Stimulated activated CD4-positive, alpha-beta T cell treated with anti-CD3 and anti-CD28 coated beads, Interleukin-4, amount 100 ng/mL, for 4 hours (primary cell): ENCODE measurements around the gene AGPAT3.
A peak's percentile ranks its signal among the peaks of the same experiment; 100 is the strongest.

Experiments
- DNase-seq, 2 experiments: peaks; one replicate each; pipeline ENCODE4 v3.0.0-alpha.2; 2020

The AGPAT3 gene

GRCh38 chr21:43866260-43866629, 1.2 kb downstream of the AGPAT3 start:
- DNase-seq: peak; percentile 35 to 58

DNA sequence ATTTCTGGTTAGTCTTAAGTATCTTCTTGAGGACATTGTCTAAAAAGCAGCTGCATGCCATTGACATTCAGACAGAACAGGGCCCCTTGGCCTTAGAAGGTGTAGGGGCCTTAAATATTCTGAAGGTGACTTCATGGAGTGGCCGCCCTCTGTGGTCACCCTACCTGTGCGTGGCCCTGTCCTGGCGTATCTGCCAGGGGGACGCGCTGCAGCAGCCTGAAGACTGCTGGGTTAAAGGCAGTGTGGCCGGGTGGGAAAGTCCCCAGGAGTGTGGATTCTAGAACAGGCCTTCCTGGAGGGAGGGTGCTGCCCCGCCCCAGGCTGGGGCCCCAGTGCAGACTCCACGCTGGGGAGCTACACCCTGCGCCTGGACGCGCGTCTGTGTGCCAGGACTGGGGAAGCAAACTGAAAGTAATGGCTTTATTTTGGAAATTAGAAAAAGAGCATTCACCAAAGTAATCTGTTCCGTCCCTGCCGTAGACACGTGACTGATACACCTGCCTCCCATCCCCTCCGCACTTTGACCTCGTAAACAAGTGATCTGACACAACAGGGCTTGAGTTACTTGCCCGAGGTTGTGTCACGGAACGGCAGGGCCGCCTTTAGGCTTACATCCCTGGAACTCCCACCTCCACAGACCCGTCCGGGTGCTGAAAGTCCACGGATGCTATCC, 1.8 kb downstream of the AGPAT3 start:
- peak; percentile 44 to 53 for DNase-seq

GRCh38 chr21:43867332-43867703, 2.3 kb downstream of the AGPAT3 start:
- no peak for DNase-seq

DNA sequence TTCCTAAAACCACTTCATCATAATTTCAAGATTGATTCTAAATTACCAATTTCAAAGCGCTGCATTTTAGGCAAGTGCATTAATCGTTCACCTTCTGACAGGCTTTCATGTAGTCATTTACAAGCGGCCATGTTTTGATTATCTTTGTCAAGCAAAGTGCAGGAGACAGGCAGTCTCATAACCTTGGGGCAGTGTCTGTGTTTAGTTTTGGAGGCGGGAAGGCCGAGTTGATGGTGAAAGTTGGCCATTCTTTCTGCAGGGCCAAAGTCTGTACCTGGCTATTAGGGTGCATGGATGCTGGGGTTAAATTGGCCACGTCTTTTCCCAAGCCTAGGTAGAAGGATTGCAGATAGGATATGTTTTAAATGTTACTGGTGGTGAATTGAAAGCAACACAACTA, 2.9 kb downstream of the AGPAT3 start:
- no peak for DNase-seq

DNA sequence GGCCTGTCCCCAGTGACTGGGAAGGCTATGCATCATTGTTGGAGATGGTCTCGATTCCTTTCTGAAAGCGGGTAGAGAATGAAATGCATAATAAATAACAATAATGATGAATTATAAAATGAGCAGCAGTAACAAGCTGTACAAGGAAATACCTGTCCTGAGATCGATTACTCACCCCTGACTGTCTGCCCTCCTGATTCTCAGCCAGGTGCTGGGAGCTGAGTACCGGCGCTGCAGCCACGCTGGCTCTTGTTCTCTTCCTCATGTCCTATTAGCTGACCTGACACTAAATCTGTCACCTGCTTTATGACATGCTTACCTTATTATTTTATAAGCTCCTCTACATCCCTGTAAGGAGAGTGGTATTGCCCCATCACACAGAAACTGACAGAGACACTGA, 3.4 kb downstream of the AGPAT3 start:
- no peak for DNase-seq

GRCh38 chr21:43869486-43870325, 4.7 kb downstream of the AGPAT3 start:
- no peak for DNase-seq

DNA sequence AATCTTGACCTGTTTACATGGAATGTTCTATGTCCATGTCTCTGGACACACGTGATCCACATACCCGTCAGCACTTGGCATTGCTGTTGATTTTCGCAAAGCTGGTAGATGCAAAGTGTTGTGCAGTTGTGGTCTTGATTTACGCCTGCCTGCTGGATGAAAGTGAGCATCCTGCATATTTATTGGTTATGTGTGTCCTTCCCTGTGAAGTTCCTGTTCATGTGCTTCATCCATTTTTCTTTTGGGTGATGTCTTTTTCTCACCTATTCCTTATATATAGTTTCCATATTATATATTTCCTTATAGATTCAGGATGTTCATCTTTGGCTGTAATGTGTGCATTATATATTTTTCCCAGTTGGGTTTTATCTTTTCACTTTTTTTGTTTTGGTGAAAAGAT, 6.5 kb downstream of the AGPAT3 start:
- no peak for DNase-seq

DNA sequence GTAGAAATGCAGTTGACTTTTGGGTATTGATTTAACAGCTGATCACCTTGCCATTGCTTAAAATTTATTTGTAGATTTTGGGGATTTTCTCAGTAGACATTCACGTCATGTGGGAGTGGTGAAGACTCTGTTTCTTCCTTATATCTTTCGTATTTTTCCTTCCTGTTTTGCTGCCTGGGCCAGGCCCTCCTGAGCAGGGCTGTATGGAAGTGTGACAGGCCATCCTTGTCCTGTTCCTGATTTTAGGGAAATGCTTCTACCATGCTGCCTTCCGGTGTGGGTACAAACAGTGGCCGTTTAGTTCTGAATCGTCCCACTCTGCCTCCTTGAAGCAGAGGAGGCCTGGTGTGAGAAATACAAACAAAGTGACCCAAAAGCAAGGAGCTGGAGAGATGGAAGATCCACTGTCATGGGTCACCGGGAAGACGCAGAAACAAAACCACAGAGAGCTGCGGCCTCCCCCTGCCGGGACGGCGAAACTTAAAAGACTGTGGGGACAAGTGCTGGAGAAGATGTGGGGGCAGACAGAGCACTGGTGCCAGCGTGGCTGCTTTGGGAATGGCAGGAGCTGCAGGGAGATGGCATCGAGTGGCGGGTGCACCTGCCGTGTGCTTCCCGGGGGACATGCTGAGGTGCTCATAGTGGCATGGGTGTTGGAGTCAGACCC, 7.6 kb downstream of the AGPAT3 start:
- DNase-seq: no peak

- DNase-seq: no peak
Observed at GRCh38 chr21:43873673-43874072, 8.7 kb downstream of the AGPAT3 start.

GRCh38 chr21:43874085-43874805, 9.2 kb downstream of the AGPAT3 start:
- DNase-seq: no peak

GRCh38 chr21:43876605-43877004, 11.6 kb downstream of the AGPAT3 start:
- no peak for DNase-seq

GRCh38 chr21:43877936-43878575, 13.0 kb downstream of the AGPAT3 start:
- no peak for DNase-seq

- DNase-seq: no peak
Observed at GRCh38 chr21:43879348-43880110, 14.5 kb downstream of the AGPAT3 start.

GRCh38 chr21:43880111-43880985, 15.3 kb downstream of the AGPAT3 start:
- no peak for DNase-seq

DNA sequence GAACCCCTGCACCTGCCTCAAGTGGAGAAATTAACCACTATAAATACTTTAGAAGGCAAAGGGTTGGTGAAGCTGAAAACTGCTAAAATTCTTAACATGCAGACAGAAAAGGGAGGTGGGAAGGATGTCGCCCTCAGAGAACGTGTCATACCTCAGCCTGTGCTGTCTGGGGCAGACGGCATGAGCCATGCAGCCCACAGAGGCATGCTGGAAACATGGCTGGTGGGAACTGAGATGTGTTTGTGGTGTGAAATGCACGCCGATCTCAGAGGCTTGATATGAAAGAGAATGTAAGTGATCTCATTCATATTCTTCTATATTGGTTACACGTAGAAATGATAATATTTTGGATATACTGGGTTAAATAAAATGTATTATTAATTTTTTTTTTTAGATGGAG, 16.3 kb downstream of the AGPAT3 start:
- peak; percentile 19 to 27 for DNase-seq

GRCh38 chr21:43881935-43882334, 16.9 kb downstream of the AGPAT3 start:
- DNase-seq: no peak

GRCh38 chr21:43882952-43883545, 18.0 kb downstream of the AGPAT3 start:
- DNase-seq: no peak

- peak in 1 of 2 experiments; percentile 19 for DNase-seq
Observed at GRCh38 chr21:43884012-43884860, 19.2 kb downstream of the AGPAT3 start.

GRCh38 chr21:43884861-43885417, 19.9 kb downstream of the AGPAT3 start:
- DNase-seq: no peak
